H1 (cell line): Measurements from ENCODE around the gene PCDHGB5. TPM values are rescaled to one million over a fixed set of nuclear protein-coding genes. Genes with fewer than 3 reads are reported as not detected.

Experiments
- CTCF ChIA-PET: fragments of 300-600 bp; sonication (Branson Sonifier 250); formaldehyde crosslinking; loops from one replicate; lab custom pipeline; 2021; ENCODE audit not compliant: partially characterized antibody; lab: Charles Lee
- POLR2A ChIA-PET: fragments of 300-600 bp; sonication (Branson Sonifier 250); formaldehyde crosslinking; loops from one replicate; lab custom pipeline; 2021; ENCODE audit warnings: inconsistent platforms; ENCODE audit not compliant: partially characterized antibody; lab: Charles Lee
- DNase-seq, 2 experiments: peaks; one replicate each; pipeline versions ENCODE4 v3.0.0 to v3.0.0-alpha.2; 2010 to 2022; ENCODE audit warnings: low spot score in 2 of 2, low read depth in 1 of 2, mixed read lengths in 1 of 2
- FAIRE-seq: peaks from 2 replicates; lab custom pipeline; 2011; peaks lifted over from hg19 to GRCh38; lab: Jason Lieb, UNC
- H2AFZ ChIP-seq: 2 replicates; pipeline ENCODE4 v1.8.1; 2012; ENCODE audit warnings: low read length, inconsistent platforms
- H2AK5ac ChIP-seq: 2 replicates; pipeline ENCODE4 v1.6.1; 2013; ENCODE audit warnings: low read depth, low read length
- H2BK120ac ChIP-seq: replicated peaks from 2 replicates; pipeline ENCODE3; 2013; ENCODE audit warnings: low read depth, low read length, inconsistent platforms
- H2BK12ac ChIP-seq: 2 replicates; pipeline ENCODE4 v1.6.1; 2013; ENCODE audit warnings: low read depth, low read length
- H2BK15ac ChIP-seq: 2 replicates; pipeline ENCODE4 v1.6.1; 2013; ENCODE audit warnings: low read length
- H2BK20ac ChIP-seq: 2 replicates; pipeline ENCODE4 v1.6.1; 2013; ENCODE audit warnings: low read length
- H2BK5ac ChIP-seq: 2 replicates; pipeline ENCODE4 v1.6.1; 2013; ENCODE audit warnings: low read depth, low read length
- H3K14ac ChIP-seq: 2 replicates; pipeline ENCODE4 v1.6.1; 2013; ENCODE audit warnings: inconsistent platforms; ENCODE audit not compliant: insufficient read length
- H3K18ac ChIP-seq: 2 replicates; pipeline ENCODE4 v1.6.1; 2013; ENCODE audit warnings: low read length; ENCODE audit errors: extremely low read depth
- H3K23ac ChIP-seq: 2 replicates; pipeline ENCODE4 v1.6.1; 2013; ENCODE audit warnings: inconsistent platforms; ENCODE audit not compliant: insufficient read length
- H3K23me2 ChIP-seq: 2 replicates; pipeline ENCODE4 v1.6.1; 2013; ENCODE audit warnings: low read depth, low read length
- H3K27ac ChIP-seq: 2 replicates; pipeline ENCODE4 v1.6.1; 2011; ENCODE audit warnings: low read depth, low read length, inconsistent platforms
- H3K27me3 ChIP-seq, 4 experiments: replicated peaks in 1 of 4; 1 replicate in 1 of 4; 2 replicates in 3 of 4; pipeline versions ENCODE4 v1.6.1 to v1.8.1; 2011 to 2013; ENCODE audit warnings: low read length in 3 of 4, mild to moderate bottlenecking in 3 of 4, inconsistent platforms in 2 of 4, mixed read lengths in 2 of 4, moderate library complexity in 1 of 4; ENCODE audit not compliant: control insufficient read depth in 3 of 4, insufficient read depth in 3 of 4; ENCODE audit errors: extremely low read depth in 1 of 4
- H3K36me3 ChIP-seq, 4 experiments: 2 replicates each; pipeline versions ENCODE4 v1.6.1 to v1.8.1; 2011 to 2013; ENCODE audit warnings: mild to moderate bottlenecking in 4 of 4, low read length in 3 of 4, moderate library complexity in 2 of 4, control low read depth in 1 of 4, inconsistent platforms in 1 of 4; ENCODE audit not compliant: insufficient read depth in 4 of 4, control insufficient read depth in 2 of 4
- H3K4ac ChIP-seq: replicated peaks from 2 replicates; pipeline ENCODE3; 2013; ENCODE audit warnings: low read length, low read depth, mixed read lengths, inconsistent platforms; ENCODE audit not compliant: insufficient read length
- H3K4me1 ChIP-seq, 4 experiments: replicated peaks in 1 of 4; 1 replicate in 1 of 4; 2 replicates in 3 of 4; pipeline versions ENCODE4 v1.6.1 to v1.8.1; 2011 to 2013; ENCODE audit warnings: low read length in 3 of 4, inconsistent platforms in 2 of 4, mixed read lengths in 1 of 4; ENCODE audit not compliant: insufficient read depth in 4 of 4, control insufficient read depth in 3 of 4
- H3K4me2 ChIP-seq, 2 experiments: 2 replicates each; pipeline versions ENCODE4 v1.6.1 to v1.8.1; 2011 to 2013; ENCODE audit warnings: low read depth in 2 of 2, low read length in 2 of 2, control low read depth in 1 of 2, inconsistent platforms in 1 of 2, mild to moderate bottlenecking in 1 of 2; ENCODE audit not compliant: insufficient read depth in 1 of 2
- H3K4me3 ChIP-seq, 4 experiments: fragments of 200-600, 300-600 bp in 1 of 4; sonication (generic), shearing (Covaris generic), sonication (Bioruptor Twin) in 1 of 4; 2 replicates each; pipeline versions ENCODE4 v1.5.1 to v1.8.1; 2011 to 2016; ENCODE audit warnings: low read length in 4 of 4, low read depth in 3 of 4, control low read depth in 2 of 4, inconsistent platforms in 2 of 4, mild to moderate bottlenecking in 2 of 4, mixed read lengths in 1 of 4, moderate library complexity in 1 of 4; ENCODE audit not compliant: insufficient read depth in 2 of 4; ENCODE audit errors: extremely low read depth in 1 of 4
- H3K56ac ChIP-seq: replicated peaks from 2 replicates; pipeline ENCODE3; 2013; ENCODE audit warnings: low read depth, mild to moderate bottlenecking, mixed read lengths, low read length, inconsistent platforms; ENCODE audit not compliant: insufficient read length
- H3K79me1 ChIP-seq: 2 replicates; pipeline ENCODE4 v1.6.1; 2013; ENCODE audit warnings: low read depth, low read length, control low read depth
- H3K79me2 ChIP-seq, 2 experiments: 2 replicates each; pipeline versions ENCODE4 v1.6.1 to v1.8.1; 2012 to 2013; ENCODE audit warnings: low read length in 2 of 2, mild to moderate bottlenecking in 2 of 2, inconsistent platforms in 1 of 2; ENCODE audit not compliant: insufficient read depth in 2 of 2, control insufficient read depth in 1 of 2
- H3K9ac ChIP-seq, 4 experiments: replicated peaks in 1 of 4; 1 replicate in 1 of 4; 2 replicates in 3 of 4; pipeline versions ENCODE4 v1.6.1 to v1.8.1; 2011 to 2013; ENCODE audit warnings: low read depth in 3 of 4, low read length in 3 of 4, control low read depth in 2 of 4, mild to moderate bottlenecking in 2 of 4, moderate library complexity in 2 of 4, inconsistent platforms in 1 of 4; ENCODE audit errors: extremely low read depth in 1 of 4
- H3K9me3 ChIP-seq, 2 experiments: 2 replicates each; pipeline versions ENCODE4 v1.6.1 to v1.8.1; 2012 to 2013; ENCODE audit warnings: mild to moderate bottlenecking in 2 of 2, moderate library complexity in 2 of 2, control low read depth in 1 of 2, inconsistent platforms in 1 of 2, low read depth in 1 of 2, low read length in 1 of 2, mixed read lengths in 1 of 2; ENCODE audit not compliant: insufficient read depth in 2 of 2
- H4K20me1 ChIP-seq, 2 experiments: replicated peaks in 1 of 2; 2 replicates each; pipeline versions ENCODE3 to v1.8.1; 2011 to 2013; ENCODE audit warnings: inconsistent platforms in 2 of 2, low read length in 2 of 2, mild to moderate bottlenecking in 1 of 2; ENCODE audit not compliant: insufficient read depth in 2 of 2, control insufficient read depth in 1 of 2
- H4K5ac ChIP-seq: 2 replicates; pipeline ENCODE4 v1.6.1; 2013; ENCODE audit warnings: low read length, low read depth, mixed read lengths, inconsistent platforms; ENCODE audit not compliant: insufficient read length
- H4K8ac ChIP-seq: 2 replicates; pipeline ENCODE4 v1.8.0; 2013; ENCODE audit warnings: mild to moderate bottlenecking, moderate library complexity, low read length, inconsistent platforms; ENCODE audit not compliant: insufficient read depth; ENCODE audit errors: extremely low read depth
- H4K91ac ChIP-seq: replicated peaks from 2 replicates; pipeline ENCODE3; 2013; ENCODE audit warnings: low read length, mixed read lengths, inconsistent platforms; ENCODE audit not compliant: insufficient read length
- BCL11A ChIP-seq, 2 experiments: IDR thresholded peaks; one replicate each; pipeline ENCODE4 v1.6.1; 2011; ENCODE audit warnings: low read depth in 2 of 2, low read length in 2 of 2, mild to moderate bottlenecking in 2 of 2
- CBX5 ChIP-seq: fragments of 300-800, 300-1000 bp; sonication (generic); IDR thresholded peaks from 2 replicates; pipeline ENCODE4 v1.7.1; 2016; ENCODE audit warnings: antibody characterized with exemption, low read length, low read depth
- CHD2 ChIP-seq: IDR thresholded peaks from 2 replicates; pipeline ENCODE4 v1.6.1; 2012; ENCODE audit warnings: low read length, improper control_type of control experiment
- GTF2F1 ChIP-seq: IDR thresholded peaks from 2 replicates; pipeline ENCODE4 v1.6.1; 2012; ENCODE audit warnings: low read depth, low read length, improper control_type of control experiment, borderline replicate concordance
- HDAC6 ChIP-seq: IDR thresholded peaks from one replicate; pipeline ENCODE4 v1.7.1; 2012; ENCODE audit warnings: low read depth, mild to moderate bottlenecking, inconsistent platforms, low read length, moderate library complexity
- JUND ChIP-seq: IDR thresholded peaks from 2 replicates; pipeline ENCODE4 v1.6.1; 2011; ENCODE audit warnings: mild to moderate bottlenecking, improper control_type of control experiment, low read length
- MAFK ChIP-seq: IDR thresholded peaks from 2 replicates; pipeline ENCODE4 v1.6.1; 2012; ENCODE audit warnings: low read depth, mild to moderate bottlenecking, improper control_type of control experiment, low read length
- PHF8 ChIP-seq: fragments of 200-600 bp; sonication (generic); conservative IDR thresholded peaks from 2 replicates; pipeline ENCODE4 v1.7.1; 2012; ENCODE audit warnings: low read depth, mild to moderate bottlenecking, inconsistent platforms, low read length, moderate library complexity
- RFX5 ChIP-seq: IDR thresholded peaks from 2 replicates; pipeline ENCODE4 v1.6.1; 2011; ENCODE audit warnings: low read depth, low read length, improper control_type of control experiment, borderline replicate concordance
- SIN3A ChIP-seq, 2 experiments: IDR thresholded peaks in 1 of 2; conservative IDR thresholded peaks in 1 of 2; 2 replicates each; pipeline ENCODE4 v1.6.1; 2011 to 2012; ENCODE audit warnings: low read length in 2 of 2, improper control_type of control experiment in 1 of 2, low read depth in 1 of 2, mild to moderate bottlenecking in 1 of 2
- SP4 ChIP-seq: IDR thresholded peaks from 2 replicates; pipeline ENCODE4 v1.6.1; 2012; ENCODE audit warnings: low read length, inconsistent platforms
- TEAD4 ChIP-seq: IDR thresholded peaks from 2 replicates; pipeline ENCODE4 v1.6.1; 2012; ENCODE audit warnings: low read depth, low read length, inconsistent platforms, mixed read lengths
- WGBS, 2 experiments: shearing (Covaris generic) in 1 of 2; methylation state at CpG; one replicate each; pipeline versions ENCODE4 v1.1.6 to v1.1.7; 2013 to 2015; ENCODE audit warnings: low lambda C conversion rate in 2 of 2, mixed read lengths in 2 of 2, inconsistent platforms in 1 of 2, low coverage in 1 of 2, missing lambda C conversion rate in 1 of 2; ENCODE audit not compliant: insufficient replicate concordance in 2 of 2, insufficient coverage in 1 of 2, insufficient read length in 1 of 2; ENCODE audit errors: extremely low coverage in 1 of 2, missing lambda C conversion rate in 1 of 2; 5-methylcytosine and 5-hydroxymethylcytosine counted together
- polyA plus RNA-seq, 7 experiments: library from polyadenylated mRNA; depleted of rRNA in 3 of 7; stranded (reverse) in 5 of 7; unstranded in 2 of 7; fragments of >200 nt in 5 of 7; fragments of 200-250 nt in 2 of 7; gene quantifications; 1 replicate in 5 of 7; 2 replicates in 1 of 7; 4 replicates in 1 of 7; pipeline versions ENCODE4 v1.2.1 to v1.2.3, GENCODE V29; 2011 to 2013; ENCODE audit warnings: missing spikeins in 2 of 7, mixed read lengths in 2 of 7
- total RNA-seq: library from RNA; stranded (reverse); fragmentation: NEBNext Ultra II Directional; extraction: Animal tissue kit (Norgen Biotek cat#: 25700); gene quantifications from 2 replicates; pipeline ENCODE4 v1.2.1, GENCODE V29; 2021
- TF ChIP-seq, protein P1 (sequence below): IDR thresholded peaks from 2 replicates; pipeline ENCODE4 v1.6.1; 2011; ENCODE audit warnings: low read length, improper control_type of control experiment

PCDHGB5 gene
- total and polyA plus RNA-seq, 2 of the 8 experiments (the other 6 are each of a cell fraction or from before 2014, with no cell fraction given), result 1.1 to 2.6 TPM

DNA sequence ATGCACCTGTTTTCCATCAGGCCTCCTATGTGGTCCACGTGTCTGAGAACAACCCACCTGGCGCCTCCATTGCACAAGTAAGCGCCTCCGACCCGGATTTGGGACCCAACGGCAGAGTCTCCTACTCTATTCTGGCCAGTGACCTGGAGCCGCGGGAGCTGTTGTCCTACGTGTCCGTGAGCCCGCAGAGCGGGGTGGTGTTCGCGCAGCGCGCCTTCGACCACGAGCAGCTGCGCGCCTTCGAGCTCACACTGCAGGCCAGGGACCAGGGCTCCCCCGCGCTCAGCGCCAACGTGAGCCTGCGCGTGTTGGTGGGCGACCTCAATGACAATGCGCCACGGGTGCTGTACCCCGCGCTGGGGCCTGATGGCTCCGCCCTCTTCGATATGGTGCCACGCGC lies 46.2 kb upstream of the PCDHGB5 start:
- Histone ChIP-seq H3K4me1 (peaks cover 0 to 5% (median under 1%) of the 10 kb centered on the region in 4 experiments; a peak in 1 of 7 replicates), H3K4me3 (no peak overlapping the region), H3K79me2 (no peaks in the 10 kb centered on the region), H3K36me3 (peaks cover 0 to 13% (median 3%) of the 10 kb centered on the region in 4 experiments; a peak in 4 of 8 replicates), H3K23ac (no peak overlapping the region), H3K9me3 (peaks cover 33 to 34% of the 10 kb centered on the region in 2 experiments), H2AK5ac (no peak overlapping the region), H4K8ac (no peak overlapping the region), H3K9ac (no peak overlapping the region), H2BK12ac (no peak overlapping the region), H3K4ac (no peak overlapping the region), H2BK5ac (no peak overlapping the region), H3K27me3 (no peaks in the 10 kb centered on the region), H4K20me1 (no peaks in the 10 kb centered on the region), H2BK120ac (no peak overlapping the region), H3K56ac (no peak overlapping the region), H3K4me2 (no peak overlapping the region), H3K18ac (no peak overlapping the region), H3K23me2 (no peaks in the 10 kb centered on the region), H4K91ac (no peak overlapping the region), H2BK20ac (no peak overlapping the region), H2AFZ (no peak overlapping the region), H3K14ac (no peak overlapping the region)
- ChIA-PET CTCF (interaction anchor here (0.9 to 5.5 kb wide), 15 partner anchors 8 to 476 kb away, joined by 3 to 29 read pairs (median 7); partner anchors contain the start of genes PCDHA12, PCDHB14, PCDHB15 and PCDHGA2), POLR2A (interaction anchor here (2.1 kb wide), 1 partner anchor 23 kb away, joined by 6 read pairs; no protein-coding TSS in a partner anchor)
- FAIRE-seq, result no peak
- no peak for DNase-seq
- no peak for TF ChIP-seq GTF2F1
- no peak for TF ChIP-seq CBX5
- no peak for TF ChIP-seq RFX5
- TF ChIP-seq HDAC6, result no peak
- TF ChIP-seq CHD2, result no peak
- no peak for TF ChIP-seq SIN3A (conservative IDR thresholded peaks at IDR 0.05 in 1 of 2, IDR thresholded peaks at IDR 0.05 in 1 of 2; ENCODE audit: low read depth in 1 of 2, low read length in 2 of 2)
- no peak for TF ChIP-seq MAFK
- no peak for TF ChIP-seq SP4
- TF ChIP-seq, protein P1, sequence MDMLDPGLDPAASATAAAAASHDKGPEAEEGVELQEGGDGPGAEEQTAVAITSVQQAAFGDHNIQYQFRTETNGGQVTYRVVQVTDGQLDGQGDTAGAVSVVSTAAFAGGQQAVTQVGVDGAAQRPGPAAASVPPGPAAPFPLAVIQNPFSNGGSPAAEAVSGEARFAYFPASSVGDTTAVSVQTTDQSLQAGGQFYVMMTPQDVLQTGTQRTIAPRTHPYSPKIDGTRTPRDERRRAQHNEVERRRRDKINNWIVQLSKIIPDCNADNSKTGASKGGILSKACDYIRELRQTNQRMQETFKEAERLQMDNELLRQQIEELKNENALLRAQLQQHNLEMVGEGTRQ, result no peak
- no peak for TF ChIP-seq JUND
- TF ChIP-seq TEAD4, result no peak
- no peak for TF ChIP-seq PHF8
- TF ChIP-seq BCL11A (IDR thresholded peaks at IDR 0.05; ENCODE audit: low read depth in 2 of 2, low read length in 2 of 2), result no peak
- TF ChIP-seq, all 59 proteins: peak for 0
- H2BK15ac ChIP-seq, result no peak overlapping the region
- no peak overlapping the region for H3K27ac ChIP-seq
- H3K79me1 ChIP-seq, result no peaks in the 10 kb centered on the region
- no peak overlapping the region for H4K5ac ChIP-seq
- WGBS, 2 experiments, result 98% methylated on average over 30 of the region's 36 CpGs; no CpG with 5 or more reads in 1 of the 2 experiments
